ENCODE results near the gene LRRC10B. TPM values are rescaled to one million over a fixed set of nuclear protein-coding genes. Genes with fewer than 3 reads are reported as not detected.
A peak's percentile ranks its signal among the peaks of the same experiment; 100 is the strongest.

The LRRC10B gene
- total RNA-seq, 3 donors from 2014 or later: 0.72 to 1.7 (median 0.89) TPM

- DNase-seq: peak in 1 of 3 donors; percentile 27
- intact Hi-C loops (cut with DNase I, micrococcal nuclease): loop anchor here in 1 of 2 donors (10.0 kb wide), 1 partner anchor 162 kb away; no protein-coding TSS in a partner anchor
- Histone ChIP-seq H3K36me3 (ENCODE audit: low read depth) (no peaks in the 10 kb centered on the region), H3K4me1 (ENCODE audit: low read depth) (no peaks in the 10 kb centered on the region), H3K9me3 (no peaks in the 10 kb centered on the region), H3K4me3 (no peak overlapping the region)
- TF ChIP-seq CTCF (IDR thresholded peaks at IDR 0.05): no peak
- no peak for ATAC-seq
Observed at GRCh38 chr11:61472868-61473267, 35.7 kb upstream of the LRRC10B start.

GRCh38 chr11:61473370-61474012, 35.1 kb upstream of the LRRC10B start:
- no peak for ATAC-seq
- TF ChIP-seq CTCF (IDR thresholded peaks at IDR 0.05): no peak

DNA sequence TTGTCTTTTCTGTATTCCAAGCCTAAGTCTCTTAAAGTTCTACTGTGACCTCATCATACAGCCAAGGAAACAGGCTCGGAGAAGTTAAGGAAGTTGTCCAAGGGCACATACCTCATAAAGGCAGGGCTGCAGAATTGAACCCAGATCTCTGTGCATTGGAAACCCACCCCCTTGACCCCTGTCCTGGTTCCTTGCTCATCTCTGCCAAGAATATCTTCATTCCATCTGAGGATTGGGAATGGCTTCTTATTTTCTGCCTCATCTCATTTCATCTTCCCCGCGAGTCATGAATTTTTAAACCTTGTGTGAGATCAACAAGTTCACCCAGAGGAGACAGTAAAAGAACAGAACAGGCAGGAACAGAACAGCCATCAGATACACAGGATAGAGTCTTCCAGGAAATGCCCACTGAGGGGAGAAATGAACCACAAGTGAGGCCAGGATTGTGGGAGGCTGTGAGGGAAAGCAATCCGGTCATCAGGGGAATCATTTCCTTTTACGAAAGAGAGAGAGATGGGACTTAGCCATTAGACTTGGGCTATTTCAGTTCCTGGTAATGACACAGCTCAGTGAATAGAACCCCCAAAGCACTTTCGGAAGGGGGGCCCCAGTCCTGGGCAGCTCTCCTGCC, 34.4 kb upstream of the LRRC10B start:
- Histone ChIP-seq H3K4me3 (no peak overlapping the region), H3K4me1 (ENCODE audit: low read depth) (no peaks in the 10 kb centered on the region), H3K36me3 (ENCODE audit: low read depth) (no peaks in the 10 kb centered on the region), H3K9me3 (no peaks in the 10 kb centered on the region)
- DNase-seq (no peak), ATAC-seq (peak; percentile 62)
- intact Hi-C loops (cut with DNase I, micrococcal nuclease): loop anchor here in 1 of 2 donors (10.0 kb wide), 1 partner anchor 161 kb away; no protein-coding TSS in a partner anchor
- TF ChIP-seq CTCF (IDR thresholded peaks at IDR 0.05): no peak

More at GRCh38 chr11:61473370-61474012, 35.1 kb upstream of the LRRC10B start:
- Histone ChIP-seq H3K36me3 (ENCODE audit: low read depth) (no peaks in the 10 kb centered on the region), H3K4me1 (ENCODE audit: low read depth) (no peaks in the 10 kb centered on the region), H3K9me3 (no peaks in the 10 kb centered on the region), H3K4me3 (no peak overlapping the region)
- intact Hi-C loops (cut with DNase I, micrococcal nuclease): loop anchor here in 1 of 2 donors (10.0 kb wide), 1 partner anchor 161 kb away; no protein-coding TSS in a partner anchor
- peak in 1 of 3 donors; percentile 38 for DNase-seq

GRCh38 chr11:61475433-61475832, 33.1 kb upstream of the LRRC10B start:
- ATAC-seq (no peak), DNase-seq (no peak)
- Histone ChIP-seq H3K4me1 (ENCODE audit: low read depth) (no peaks in the 10 kb centered on the region), H3K4me3 (no peak overlapping the region), H3K36me3 (ENCODE audit: low read depth) (no peaks in the 10 kb centered on the region), H3K9me3 (no peaks in the 10 kb centered on the region)
- no peak for TF ChIP-seq CTCF (IDR thresholded peaks at IDR 0.05)
- intact Hi-C loops (cut with DNase I, micrococcal nuclease): loop anchor here (5.0 to 10.0 kb wide), 2 partner anchors 42 to 159 kb away; no protein-coding TSS in a partner anchor

DNA sequence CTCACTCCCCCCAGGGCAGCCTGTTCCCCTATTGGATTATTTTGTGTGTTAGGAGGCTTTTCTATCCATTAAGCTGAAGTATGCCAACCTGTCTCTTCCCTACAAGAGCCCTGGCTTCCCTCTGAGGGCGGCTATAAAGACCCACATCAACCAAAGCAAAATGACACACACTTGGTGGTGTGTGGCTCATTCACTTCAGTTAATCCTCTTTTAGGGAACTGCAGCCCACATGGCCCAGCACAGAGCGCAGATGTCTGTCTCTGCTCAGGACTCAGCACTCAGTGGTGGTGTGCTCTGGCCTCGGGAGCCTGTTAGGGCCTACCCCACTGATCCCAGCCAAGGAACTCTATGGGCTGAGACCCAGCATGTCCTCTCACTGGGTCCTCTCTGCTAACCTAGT, 32.2 kb upstream of the LRRC10B start:
- Histone ChIP-seq H3K9me3 (no peaks in the 10 kb centered on the region), H3K4me1 (ENCODE audit: low read depth) (no peaks in the 10 kb centered on the region), H3K36me3 (ENCODE audit: low read depth) (no peaks in the 10 kb centered on the region), H3K4me3 (no peak overlapping the region)
- no peak for TF ChIP-seq CTCF (IDR thresholded peaks at IDR 0.05)
- no peak for DNase-seq
- intact Hi-C loops (cut with DNase I, micrococcal nuclease): loop anchor here (5.0 to 10.0 kb wide), 2 partner anchors 41 to 158 kb away; no protein-coding TSS in a partner anchor
- no peak for ATAC-seq
